HG02852 (cell line): ENCODE data around the gene CEACAM3.

Source experiments
- ATAC-seq: cut with Tn5 transposase; IDR thresholded peaks from one replicate; pipeline ENCODE4 v1.9.1; 2021; ENCODE audit warnings: mild to moderate bottlenecking, moderate library complexity; ENCODE audit not compliant: unreplicated experiment

Gene CEACAM3

GRCh38 chr19:41792513-41793413 is 3.6 kb upstream of the CEACAM3 start:
- ATAC-seq = no peak

GRCh38 chr19:41793414-41793727 is 3.0 kb upstream of the CEACAM3 start:
- no peak for ATAC-seq

DNA sequence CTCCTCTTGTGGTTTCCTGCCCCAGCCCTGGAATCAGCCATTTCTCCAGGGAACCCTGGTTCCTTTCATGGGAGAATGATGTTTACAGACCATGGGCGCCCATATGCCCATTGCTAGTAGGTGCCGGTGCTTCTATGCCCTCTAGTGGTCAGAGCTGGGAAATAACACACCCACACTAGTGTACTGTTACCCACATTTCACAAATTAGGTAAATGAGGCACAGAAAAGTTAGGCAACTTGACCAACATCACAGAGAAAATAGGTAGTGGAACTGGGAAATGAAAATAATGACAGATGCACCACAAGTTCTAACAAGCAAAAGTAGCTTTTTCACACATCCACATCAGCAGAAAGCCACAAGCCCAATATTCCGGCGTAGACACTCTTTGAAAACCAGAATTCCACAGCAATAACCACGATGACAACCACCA is 1.3 kb upstream of the CEACAM3 start:
- no peak for ATAC-seq

DNA sequence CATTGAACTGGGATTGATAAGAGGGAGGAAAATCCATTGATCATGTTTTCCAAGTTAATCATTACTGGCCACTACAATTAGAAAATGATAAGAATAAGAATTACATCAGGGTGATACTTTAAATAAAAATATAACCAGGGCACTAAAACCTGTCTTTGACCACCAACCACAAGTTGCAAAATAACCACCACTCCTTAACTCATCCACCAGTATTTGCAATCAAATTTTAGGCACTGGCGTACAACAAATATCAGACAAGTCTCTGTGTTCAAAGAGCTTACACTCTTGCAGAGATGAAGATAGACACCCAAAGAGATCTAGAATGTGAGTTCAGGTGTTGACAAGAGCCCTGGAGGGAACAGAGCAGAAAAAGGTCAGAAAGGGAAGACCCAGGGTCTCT is 514 bp downstream of the CEACAM3 start:
- no peak for ATAC-seq

DNA sequence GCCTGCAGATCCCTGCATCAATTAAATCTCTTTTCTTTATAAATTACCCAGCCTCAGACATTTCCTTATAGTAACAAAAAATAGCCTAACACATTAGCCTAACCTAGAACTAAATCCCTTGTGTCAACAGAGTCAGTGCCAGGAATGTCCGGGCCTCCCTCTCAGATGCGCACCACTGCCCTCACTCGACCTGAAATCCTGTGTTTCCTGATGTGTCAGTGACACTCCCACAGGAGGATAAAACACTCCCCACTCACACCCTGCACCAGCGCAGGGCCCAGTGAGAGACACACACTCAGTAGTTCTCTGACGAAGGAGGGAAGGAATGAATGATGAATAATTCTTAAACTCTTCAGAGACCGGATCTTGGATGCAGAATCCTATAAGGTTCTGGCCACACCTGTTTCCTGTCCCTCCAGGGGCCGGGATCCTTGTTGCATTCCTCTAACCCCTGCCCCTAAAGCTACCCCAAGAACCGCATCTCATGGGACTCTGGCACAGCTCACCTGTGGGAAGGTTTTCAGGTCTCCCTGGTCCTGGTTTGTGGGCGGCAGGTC is 3.1 kb downstream of the CEACAM3 start:
- ATAC-seq = no peak

DNA sequence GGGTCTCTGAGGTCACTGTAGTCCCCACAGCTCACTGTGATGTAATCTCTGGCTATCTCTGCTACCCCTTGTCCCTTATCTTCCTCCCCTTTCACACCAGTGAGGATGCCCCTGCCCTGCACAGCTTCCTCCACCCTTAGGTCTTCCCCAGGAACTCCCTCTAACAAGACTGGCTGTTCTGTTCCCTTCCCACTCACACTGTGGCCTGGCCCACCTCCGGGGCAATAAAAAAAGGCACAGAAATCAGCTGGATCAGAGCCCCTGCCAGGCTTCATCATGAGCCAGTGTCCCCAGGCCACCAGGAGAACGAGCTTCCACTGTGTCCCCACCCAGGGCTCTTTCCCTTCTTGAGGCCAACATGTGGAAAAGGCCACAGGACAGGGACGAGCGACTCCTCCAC is 4.6 kb downstream of the CEACAM3 start:
- no peak for ATAC-seq

- no peak for ATAC-seq
These were observed 5.4 kb downstream of the CEACAM3 start for GRCh38 chr19:41801792-41802211.

- ATAC-seq = no peak
These were observed 6.4 kb downstream of the CEACAM3 start for GRCh38 chr19:41802770-41803169.

GRCh38 chr19:41804336-41804735 is 7.9 kb downstream of the CEACAM3 start:
- ATAC-seq = no peak

DNA sequence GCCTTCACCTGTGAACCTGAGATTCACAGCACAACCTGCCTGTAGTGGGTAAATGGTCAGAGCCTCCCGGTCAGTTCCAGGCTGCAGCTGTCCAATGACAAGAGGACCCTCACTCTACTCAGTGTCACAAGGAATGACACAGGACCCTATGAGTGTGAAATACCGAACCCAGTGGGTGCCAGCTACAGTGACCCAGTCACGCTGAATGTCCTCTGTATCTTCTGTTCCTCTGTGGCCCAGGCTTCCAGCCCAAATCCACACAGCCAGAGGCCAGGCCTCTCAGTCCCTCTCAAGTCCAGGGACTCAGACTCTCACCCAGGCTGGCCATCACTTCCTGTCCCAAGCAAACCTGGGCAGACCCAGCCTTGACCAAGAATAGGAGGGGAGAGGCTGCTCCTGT is 10.8 kb downstream of the CEACAM3 start:
- ATAC-seq = no peak

DNA sequence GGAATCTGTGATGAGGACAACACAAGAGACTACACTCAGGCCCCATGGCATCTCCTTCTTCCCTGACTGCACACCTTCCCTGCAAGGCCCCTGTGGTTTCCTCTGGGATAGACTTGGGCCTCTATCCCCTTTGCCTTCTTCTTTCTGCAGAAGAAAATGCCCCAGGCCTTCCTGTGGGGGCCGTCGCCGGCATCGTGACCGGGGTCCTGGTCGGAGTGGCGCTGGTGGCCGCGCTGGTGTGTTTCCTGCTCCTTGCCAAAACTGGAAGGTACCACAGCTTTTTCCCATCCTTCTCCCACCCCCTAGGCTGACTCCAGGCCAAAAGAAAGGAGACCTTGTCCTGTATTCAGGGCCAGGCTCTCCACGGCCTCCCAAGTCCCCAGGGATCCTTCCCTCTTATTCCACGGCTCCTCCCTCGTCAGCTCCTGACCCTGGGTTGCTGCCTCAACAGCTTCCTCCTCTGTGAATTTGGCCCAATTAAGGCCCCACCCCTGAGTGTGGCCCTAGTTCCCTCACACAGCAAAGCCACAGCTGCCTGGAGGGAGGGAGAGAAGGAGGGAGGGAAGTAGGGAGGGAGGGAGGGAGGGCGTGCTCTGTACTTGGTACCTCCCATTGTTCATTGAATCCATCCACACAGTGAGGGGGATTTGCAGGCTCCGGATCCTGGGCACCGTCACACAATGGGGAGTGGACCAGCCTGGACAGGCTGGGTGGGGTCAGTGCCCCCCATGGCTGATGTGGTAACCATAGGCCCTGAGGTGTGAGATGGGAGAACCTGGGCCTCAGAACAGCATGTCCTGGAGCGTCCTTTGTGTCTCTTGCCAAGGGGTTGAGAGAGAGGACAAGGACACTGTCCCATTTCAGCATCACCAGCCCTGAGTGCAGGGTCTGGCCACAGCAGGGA is 12.5 kb downstream of the CEACAM3 start:
- ATAC-seq = no peak

- no peak for ATAC-seq
These were observed 13.9 kb downstream of the CEACAM3 start for GRCh38 chr19:41810301-41810700.

- ATAC-seq = no peak
These were observed 14.6 kb downstream of the CEACAM3 start for GRCh38 chr19:41811036-41811435.

- ATAC-seq = no peak
These were observed 15.6 kb downstream of the CEACAM3 start for GRCh38 chr19:41811981-41812380.

DNA sequence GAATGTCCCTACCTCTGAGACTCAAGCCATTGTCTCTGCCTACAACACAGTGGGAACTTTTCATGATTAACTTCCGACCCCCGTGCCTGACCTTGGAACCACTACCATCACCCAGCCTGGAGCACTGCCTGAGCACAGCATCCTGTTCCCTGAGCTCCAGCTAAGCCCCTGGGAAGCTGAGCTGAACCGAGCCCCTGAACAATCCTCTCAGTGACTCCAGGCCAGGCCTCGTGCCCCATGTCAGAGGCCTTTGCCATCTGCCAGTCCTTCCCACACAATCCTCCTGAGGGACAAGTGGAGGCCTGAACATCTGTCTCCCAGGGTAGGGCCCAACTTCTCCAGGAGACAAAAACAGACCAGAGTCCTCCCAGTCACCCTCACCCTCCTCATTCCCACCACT is 17.5 kb downstream of the CEACAM3 start:
- no peak for ATAC-seq

- no peak for ATAC-seq
These were observed 18.9 kb downstream of the CEACAM3 start for GRCh38 chr19:41815301-41815700.

DNA sequence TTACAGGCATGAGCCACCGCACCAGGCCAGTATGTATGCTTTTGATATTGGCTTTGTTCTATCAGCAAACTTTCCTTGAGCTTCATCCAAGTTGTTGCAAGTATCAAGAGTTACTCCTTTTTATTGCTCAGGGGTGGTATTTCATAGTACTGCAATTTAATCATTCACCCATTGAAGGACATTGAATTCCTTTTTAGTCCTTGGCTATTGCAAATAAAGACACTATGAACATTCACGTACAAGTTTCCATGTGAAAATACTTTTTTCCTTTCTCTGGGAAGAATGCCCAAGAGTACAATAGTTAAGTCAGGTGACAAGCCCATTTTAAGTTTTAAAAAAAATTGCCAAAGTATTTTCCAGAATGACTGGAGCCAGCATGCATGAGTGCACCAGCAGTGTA is 20.4 kb downstream of the CEACAM3 start:
- ATAC-seq = no peak

DNA sequence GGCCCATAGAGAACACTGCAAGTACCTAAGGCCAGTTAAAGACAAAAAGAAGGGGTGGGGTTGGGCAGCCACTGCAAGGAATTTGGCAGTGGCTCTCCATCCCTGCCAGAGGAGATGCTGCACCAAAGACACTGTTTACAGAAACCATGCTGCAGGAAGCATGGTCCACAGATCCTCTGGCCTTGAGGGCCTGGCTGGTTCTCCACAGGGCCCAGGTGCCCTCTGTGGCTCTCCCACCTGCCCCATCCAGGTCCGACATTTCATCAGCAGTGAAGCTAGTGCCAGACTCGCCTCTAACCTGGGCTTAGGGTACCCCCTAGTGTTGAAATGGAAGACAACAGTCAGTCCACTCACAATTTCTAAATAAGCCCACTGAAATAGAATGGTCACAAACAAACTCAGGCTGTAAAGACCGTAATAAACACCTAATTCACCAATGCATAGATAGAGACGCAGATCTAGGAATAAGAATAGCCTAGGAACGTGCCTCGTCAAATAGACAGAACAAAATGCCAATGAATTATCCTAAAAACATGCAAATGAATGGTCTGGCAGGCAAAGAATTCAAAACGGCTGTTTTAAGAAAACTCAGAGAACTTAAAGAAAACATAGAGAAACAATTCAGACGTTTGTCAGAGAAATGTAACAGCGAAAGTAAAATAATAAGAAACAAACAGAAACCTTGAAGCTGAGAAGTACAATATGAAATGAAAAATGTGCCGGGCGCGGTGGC is 24.8 kb downstream of the CEACAM3 start:
- ATAC-seq = no peak

DNA sequence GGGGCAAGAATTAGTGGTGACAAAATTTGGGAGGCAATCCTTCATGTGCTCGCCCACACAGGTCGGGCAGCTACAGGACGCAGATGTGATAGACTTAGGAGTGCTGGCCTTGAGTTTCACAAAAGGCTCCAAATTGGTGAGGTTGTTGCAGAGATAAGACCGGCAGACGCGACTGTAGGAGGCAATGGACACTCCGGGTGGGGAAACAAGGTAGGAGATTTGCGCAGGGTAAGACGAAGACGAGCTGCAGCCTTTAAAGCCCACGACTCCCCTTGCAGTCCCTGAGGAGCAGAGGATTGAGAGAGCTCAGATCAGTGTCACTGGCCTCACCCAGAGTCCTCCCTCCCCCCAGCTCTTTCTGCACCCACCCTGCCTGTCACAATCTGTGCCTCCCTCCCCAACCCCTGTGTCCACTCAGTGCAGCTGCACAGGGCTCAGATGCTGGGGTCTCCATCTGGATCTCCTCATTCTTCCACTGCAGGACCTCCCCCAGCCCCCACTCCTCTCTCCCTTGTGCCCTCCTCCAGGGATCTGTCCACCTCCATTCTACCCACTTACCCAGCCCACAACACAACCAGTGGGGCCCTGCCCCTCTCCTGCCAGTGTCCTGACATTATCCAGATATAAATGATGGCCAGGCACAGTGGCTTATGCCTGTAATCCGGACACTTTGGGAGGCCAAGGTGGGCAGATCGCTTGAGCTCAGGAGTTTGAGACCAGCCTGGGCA is 41.8 kb downstream of the CEACAM3 start:
- ATAC-seq = no peak

DNA sequence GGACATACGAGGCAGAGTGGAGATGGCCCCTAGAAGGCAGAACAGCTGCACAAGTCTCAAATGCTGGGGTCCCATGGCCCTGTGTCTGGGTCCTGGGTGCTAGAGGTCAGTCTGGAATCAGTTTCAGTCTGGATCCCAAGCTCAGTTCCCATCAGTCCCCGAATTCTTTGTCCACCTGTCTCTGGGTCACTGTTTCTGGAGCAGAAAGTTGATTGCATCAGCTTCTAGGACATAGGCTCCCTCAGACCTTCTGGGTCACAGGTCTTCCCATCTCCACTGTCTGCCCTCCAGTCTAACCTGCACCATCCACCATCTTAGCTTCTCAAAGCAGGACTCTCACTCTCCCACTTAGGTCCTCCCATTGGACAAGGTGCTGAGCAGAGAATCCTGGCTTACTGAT is 42.8 kb downstream of the CEACAM3 start:
- no peak for ATAC-seq
